HL-60 (cell line): Measurements from ENCODE around the gene SURF2.
A peak's percentile ranks its signal among the peaks of the same experiment; 100 is the strongest.

Experiments used
- DNase-seq, 2 experiments: peaks; one replicate each; pipeline ENCODE4 v3.0.0-alpha.2; 2010 to 2020; ENCODE audit warnings: low read depth in 1 of 2, low spot score in 1 of 2
- H3K27ac ChIP-seq: fragments of 250-450 bp; sonication (Bioruptor Pico); replicated peaks from 2 replicates; pipeline ENCODE4 v1.5.1; 2020; ENCODE audit warnings: mild to moderate bottlenecking, moderate library complexity
- H3K27me3 ChIP-seq: fragments of 250-450 bp; sonication (Bioruptor Pico); 2 replicates; pipeline ENCODE4 v1.5.1; 2021; ENCODE audit warnings: mild to moderate bottlenecking, moderate library complexity; ENCODE audit not compliant: insufficient read depth, poor library complexity, severe bottlenecking
- H3K4me3 ChIP-seq: replicated peaks from 2 replicates; pipeline ENCODE4 v1.5.1; 2011; ENCODE audit warnings: mild to moderate bottlenecking, control low read depth, low read length; ENCODE audit not compliant: insufficient read depth
- CTCF ChIP-seq: IDR thresholded peaks from one replicate; pipeline ENCODE4 v1.5.1; 2011; ENCODE audit warnings: low read length, control low read depth, inconsistent platforms; ENCODE audit not compliant: insufficient read depth
- GABPA ChIP-seq: IDR thresholded peaks from 2 replicates; pipeline ENCODE4 v1.6.1; 2012; ENCODE audit warnings: low read depth
- POLR2AphosphoS5 ChIP-seq: IDR thresholded peaks from 2 replicates; pipeline ENCODE4 v1.6.1; 2012; ENCODE audit warnings: low read depth
- REST ChIP-seq: IDR thresholded peaks from 2 replicates; pipeline ENCODE4 v1.6.1; 2012; ENCODE audit warnings: low read depth; ENCODE audit not compliant: insufficient replicate concordance
- SPI1 ChIP-seq: IDR thresholded peaks from 2 replicates; pipeline ENCODE4 v1.6.1; 2012; ENCODE audit warnings: low read depth, mild to moderate bottlenecking, borderline replicate concordance

The SURF2 gene

GRCh38 chr9:133370685-133371084, 14.3 kb downstream of the SURF2 start:
- Histone ChIP-seq H3K27ac (0 out of 2 replicates have a peak overlapping the region, but pooled peaks have one; percentile 8), H3K27me3 (no peaks in the 10 kb centered on the region), H3K4me3 (no peak overlapping the region)
- no peak for TF ChIP-seq SPI1
- no peak for TF ChIP-seq GABPA
- TF ChIP-seq REST, result no peak
- no peak for TF ChIP-seq POLR2AphosphoS5
- TF ChIP-seq CTCF, result no peak
- no peak for DNase-seq

- peak in 1 of 2 experiments; percentile 46 for DNase-seq
- H3K4me3 ChIP-seq, result no peak overlapping the region
- H3K27ac ChIP-seq, result peak overlapping the region; percentile 23; the same call in 1 of the 2 replicates
- TF ChIP-seq POLR2AphosphoS5 (0 out of 2 replicates have a peak, but pooled peaks have one; percentile 28), CTCF (no peak), REST (no peak), GABPA (no peak)
- H3K27me3 ChIP-seq, result no peaks in the 10 kb centered on the region
Observed at GRCh38 chr9:133371261-133371711, 14.9 kb downstream of the SURF2 start.

GRCh38 chr9:133372144-133372543, 15.8 kb downstream of the SURF2 start:
- H3K27ac ChIP-seq, result peak overlapping the region; percentile 23
- no peak for DNase-seq
- H3K4me3 ChIP-seq, result no peak overlapping the region
- TF ChIP-seq CTCF, result no peak
- no peak for TF ChIP-seq SPI1
- TF ChIP-seq REST, result no peak
- TF ChIP-seq GABPA, result no peak
- no peak for TF ChIP-seq POLR2AphosphoS5
- no peaks in the 10 kb centered on the region for H3K27me3 ChIP-seq
